Esophagus squamous epithelium (tissue), 5 donors: Measurements from ENCODE around the gene STARD7. TPM values are rescaled to one million over a fixed set of nuclear protein-coding genes. Genes with fewer than 3 reads are reported as not detected.

Experiments
- DNase-seq: peaks from one replicate; lab custom pipeline; 2025; lab: John Stamatoyannopoulos, UW
- H3K27ac ChIP-seq, 4 donors: fragments of 200-600 bp; sonication (generic); one replicate each; pipeline ENCODE4 v1.5.1; 2016 to 2019; ENCODE audit warnings: mild to moderate bottlenecking in 1 of 4
- H3K27me3 ChIP-seq, 4 donors: fragments of 200-600 bp; sonication (generic); 1 replicate in 3 of 4; 2 replicates in 1 of 4; pipeline versions ENCODE4 v1.5.1 to v1.6.0; 2017 to 2021; ENCODE audit warnings: antibody characterized with exemption in 1 of 4
- H3K36me3 ChIP-seq, 3 donors: fragments of 200-600 bp; sonication (generic); one replicate each; pipeline ENCODE4 v1.5.1; 2016 to 2019
- H3K4me1 ChIP-seq, 3 donors: fragments of 200-600 bp; sonication (generic); one replicate each; pipeline ENCODE4 v1.5.1; 2017 to 2019
- H3K4me3 ChIP-seq, 4 donors: fragments of 200-600 bp; sonication (generic); 1 replicate in 3 of 4; 2 replicates in 1 of 4; pipeline ENCODE4 v1.5.1; 2016 to 2019; ENCODE audit warnings: mild to moderate bottlenecking in 2 of 4, moderate library complexity in 1 of 4
- H3K9me3 ChIP-seq, 3 donors: fragments of 200-600 bp; sonication (generic); one replicate each; pipeline ENCODE4 v1.5.1; 2016 to 2019
- POLR2A ChIP-seq, 4 donors: fragments of 450-650 bp; IDR thresholded peaks; one replicate each; pipeline ENCODE4 v1.6.1; 2017; ENCODE audit warnings: antibody characterized with exemption in 4 of 4, mild to moderate bottlenecking in 4 of 4, moderate library complexity in 3 of 4
- WGBS, 2 donors: methylation state at CpG; one replicate each; pipeline ENCODE4 v1.1.5; 2018; 5-methylcytosine and 5-hydroxymethylcytosine counted together
- intact Hi-C: fragments of 100-400 bp; cut with DNase I; formaldehyde crosslinking; loops from one replicate; pipeline ENCODE4 v1.15.0; 2022
- total RNA-seq, 4 donors: library from RNA; depleted of rRNA; stranded (reverse); fragments of >200 nt; gene quantifications; one replicate each; pipeline ENCODE4 v1.1.0, GENCODE V29; 2016
- TF ChIP-seq, protein P1 (sequence below), 6 experiments: fragments of 450-650 bp in 4 of 6; fragments of 200-600 bp in 2 of 6; sonication (generic) in 2 of 6; IDR thresholded peaks; one replicate each; pipeline ENCODE4 v1.5.1; 2016 to 2019; ENCODE audit warnings: antibody characterized with exemption in 6 of 6, mild to moderate bottlenecking in 4 of 6, moderate library complexity in 4 of 6
- donor health status: DM: yes; HTN: yes; CAD: no.

Gene STARD7
- total RNA-seq, 4 donors from 2014 or later, result 84.2 to 137 (median 111) TPM

DNA sequence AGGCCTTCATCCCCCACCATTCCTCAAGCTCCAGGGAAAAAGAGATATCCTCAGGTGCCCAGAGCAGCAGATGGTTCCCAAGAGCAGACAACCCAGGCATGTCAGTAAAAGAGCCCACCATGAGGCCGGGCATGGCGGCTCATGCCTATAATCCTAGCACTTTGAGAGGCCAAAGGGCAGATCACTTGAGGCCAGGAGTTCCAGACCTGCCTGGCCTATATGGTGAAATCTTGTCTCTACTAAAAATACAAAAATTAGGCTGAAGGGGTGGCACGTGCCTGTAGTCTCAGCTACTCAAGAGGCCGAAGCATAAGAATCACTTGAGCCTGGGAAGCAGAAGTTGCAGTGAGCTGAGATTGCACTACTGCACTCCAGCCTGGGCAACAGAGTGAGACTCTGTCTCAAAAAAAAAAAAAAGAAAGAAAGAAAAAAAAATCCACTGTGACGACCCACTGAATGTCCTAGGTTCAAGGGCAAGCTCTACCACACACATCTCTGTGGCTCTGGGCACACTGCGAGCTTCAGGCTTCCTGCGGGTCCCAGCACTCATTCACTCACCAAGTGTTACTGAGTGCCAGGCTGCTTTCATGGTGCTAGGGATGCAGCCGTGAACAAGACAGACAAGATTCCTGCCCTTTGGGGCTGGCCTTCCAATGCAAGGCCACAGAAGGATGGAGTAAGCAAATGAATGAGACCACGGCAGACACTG is 56.9 kb downstream of the STARD7 start:
- H3K4me3 ChIP-seq, result no peak overlapping the region
- no peak overlapping the region for H3K27ac ChIP-seq
- H3K9me3 ChIP-seq, result no peaks in the 10 kb centered on the region
- TF ChIP-seq POLR2A (IDR thresholded peaks at IDR 0.05), result no peak
- TF ChIP-seq, protein P1, sequence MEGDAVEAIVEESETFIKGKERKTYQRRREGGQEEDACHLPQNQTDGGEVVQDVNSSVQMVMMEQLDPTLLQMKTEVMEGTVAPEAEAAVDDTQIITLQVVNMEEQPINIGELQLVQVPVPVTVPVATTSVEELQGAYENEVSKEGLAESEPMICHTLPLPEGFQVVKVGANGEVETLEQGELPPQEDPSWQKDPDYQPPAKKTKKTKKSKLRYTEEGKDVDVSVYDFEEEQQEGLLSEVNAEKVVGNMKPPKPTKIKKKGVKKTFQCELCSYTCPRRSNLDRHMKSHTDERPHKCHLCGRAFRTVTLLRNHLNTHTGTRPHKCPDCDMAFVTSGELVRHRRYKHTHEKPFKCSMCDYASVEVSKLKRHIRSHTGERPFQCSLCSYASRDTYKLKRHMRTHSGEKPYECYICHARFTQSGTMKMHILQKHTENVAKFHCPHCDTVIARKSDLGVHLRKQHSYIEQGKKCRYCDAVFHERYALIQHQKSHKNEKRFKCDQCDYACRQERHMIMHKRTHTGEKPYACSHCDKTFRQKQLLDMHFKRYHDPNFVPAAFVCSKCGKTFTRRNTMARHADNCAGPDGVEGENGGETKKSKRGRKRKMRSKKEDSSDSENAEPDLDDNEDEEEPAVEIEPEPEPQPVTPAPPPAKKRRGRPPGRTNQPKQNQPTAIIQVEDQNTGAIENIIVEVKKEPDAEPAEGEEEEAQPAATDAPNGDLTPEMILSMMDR (IDR thresholded peaks at IDR 0.05), result no peak
- no peaks in the 10 kb centered on the region for H3K27me3 ChIP-seq
- no peaks in the 10 kb centered on the region for H3K36me3 ChIP-seq
- peaks cover 7 to 24% (median 7%) of the 10 kb centered on the region in 3 donors for H3K4me1 ChIP-seq
- 89% methylated on average over 7 to 9 of the region's 9 CpGs for WGBS, 2 donors
- intact Hi-C loops, result no loop called here
- no peak for DNase-seq

DNA sequence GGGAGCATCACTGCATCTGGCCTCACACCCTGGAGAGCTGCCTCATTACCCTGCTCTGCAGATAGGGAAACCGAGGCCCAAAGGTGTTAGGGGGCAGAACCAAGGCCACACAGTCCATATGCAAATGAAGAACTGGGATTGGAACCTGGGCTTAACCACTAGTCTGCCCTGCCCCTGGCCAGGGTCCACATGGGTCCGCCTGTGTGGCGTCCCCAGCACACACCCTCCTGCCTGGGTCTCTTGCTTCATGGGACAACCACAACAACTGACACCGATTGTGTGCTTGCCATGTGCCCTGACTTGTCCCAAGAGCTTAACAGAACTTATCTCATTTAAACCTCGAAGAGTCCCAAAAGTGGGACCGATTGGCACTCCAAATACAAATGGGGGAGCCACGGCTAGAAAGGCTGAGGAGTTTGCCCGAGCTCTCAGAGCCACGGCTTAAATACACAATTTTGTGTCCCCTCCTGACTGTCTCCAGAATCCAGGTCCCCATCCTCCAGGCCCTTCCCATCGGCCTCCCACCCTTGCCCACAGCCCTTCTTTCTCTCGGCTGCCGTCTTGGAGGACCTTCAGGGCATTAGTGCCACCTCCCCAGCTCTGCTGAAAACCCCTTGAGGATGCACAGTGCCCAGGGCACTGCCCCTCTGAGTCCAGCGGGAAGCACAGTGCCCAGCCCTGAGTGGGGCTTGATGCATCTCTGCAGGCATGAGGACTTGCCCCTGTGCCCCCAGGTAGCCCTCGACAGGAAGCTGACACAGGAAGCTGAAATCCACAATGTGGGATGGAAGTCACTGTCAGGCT is 57.6 kb downstream of the STARD7 start:
- Histone ChIP-seq H3K4me1 (peaks cover 7 to 31% (median 7%) of the 10 kb centered on the region in 3 donors), H3K36me3 (no peaks in the 10 kb centered on the region), H3K4me3 (no peak overlapping the region), H3K9me3 (no peaks in the 10 kb centered on the region), H3K27ac (no peak overlapping the region), H3K27me3 (no peaks in the 10 kb centered on the region)
- 83 to 97% methylated on average over 9 to 11 of the region's 14 CpGs for WGBS, 2 donors
- TF ChIP-seq POLR2A (IDR thresholded peaks at IDR 0.05), result no peak
- TF ChIP-seq, protein P1 (IDR thresholded peaks at IDR 0.05), result no peak
- no peak for DNase-seq
- intact Hi-C loops, result no loop called here

DNA sequence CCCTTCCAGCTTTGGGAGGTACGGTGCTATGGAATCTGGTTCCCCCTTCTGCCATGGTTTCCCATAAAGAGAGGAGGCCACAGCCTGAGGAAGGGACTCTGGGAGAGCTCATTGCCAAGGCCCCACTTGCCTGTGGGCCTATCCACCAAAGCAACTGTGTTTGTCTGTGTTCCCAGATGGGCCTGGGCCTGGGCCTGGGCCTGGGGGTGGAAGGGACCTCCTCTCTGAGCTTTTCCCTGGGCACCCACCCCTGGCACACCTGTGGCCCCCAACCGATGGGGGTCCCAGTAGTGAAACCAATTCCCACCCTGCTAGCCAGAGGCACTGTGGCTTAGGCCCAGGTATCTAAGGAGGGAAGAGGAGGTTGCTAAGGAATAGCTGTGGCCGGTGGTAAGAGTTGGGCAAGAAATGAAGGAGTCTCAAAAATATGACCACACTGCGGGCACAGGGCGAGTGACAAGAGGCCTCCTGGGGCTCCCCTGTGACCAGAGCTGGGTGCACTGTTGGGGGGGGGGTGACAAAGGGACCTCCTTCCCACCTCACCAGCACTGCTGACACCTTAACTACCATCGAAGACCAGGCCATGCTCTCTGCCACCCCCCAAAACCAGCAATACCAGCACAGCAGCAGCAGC is 58.5 kb downstream of the STARD7 start:
- no peak for DNase-seq
- no peaks in the 10 kb centered on the region for H3K9me3 ChIP-seq
- H3K36me3 ChIP-seq, result no peaks in the 10 kb centered on the region
- H3K4me1 ChIP-seq, result peaks cover 7 to 40% (median 7%) of the 10 kb centered on the region in 3 donors
- H3K27me3 ChIP-seq, result no peaks in the 10 kb centered on the region
- TF ChIP-seq, protein P1 (IDR thresholded peaks at IDR 0.05), result no peak
- no peak for TF ChIP-seq POLR2A (IDR thresholded peaks at IDR 0.05)
- WGBS, 2 donors, result 88 to 100% methylated on average over 1 to 4 of the region's 6 CpGs
- intact Hi-C loops, result no loop called here
- no peak overlapping the region for H3K27ac ChIP-seq
- no peak overlapping the region for H3K4me3 ChIP-seq

DNA sequence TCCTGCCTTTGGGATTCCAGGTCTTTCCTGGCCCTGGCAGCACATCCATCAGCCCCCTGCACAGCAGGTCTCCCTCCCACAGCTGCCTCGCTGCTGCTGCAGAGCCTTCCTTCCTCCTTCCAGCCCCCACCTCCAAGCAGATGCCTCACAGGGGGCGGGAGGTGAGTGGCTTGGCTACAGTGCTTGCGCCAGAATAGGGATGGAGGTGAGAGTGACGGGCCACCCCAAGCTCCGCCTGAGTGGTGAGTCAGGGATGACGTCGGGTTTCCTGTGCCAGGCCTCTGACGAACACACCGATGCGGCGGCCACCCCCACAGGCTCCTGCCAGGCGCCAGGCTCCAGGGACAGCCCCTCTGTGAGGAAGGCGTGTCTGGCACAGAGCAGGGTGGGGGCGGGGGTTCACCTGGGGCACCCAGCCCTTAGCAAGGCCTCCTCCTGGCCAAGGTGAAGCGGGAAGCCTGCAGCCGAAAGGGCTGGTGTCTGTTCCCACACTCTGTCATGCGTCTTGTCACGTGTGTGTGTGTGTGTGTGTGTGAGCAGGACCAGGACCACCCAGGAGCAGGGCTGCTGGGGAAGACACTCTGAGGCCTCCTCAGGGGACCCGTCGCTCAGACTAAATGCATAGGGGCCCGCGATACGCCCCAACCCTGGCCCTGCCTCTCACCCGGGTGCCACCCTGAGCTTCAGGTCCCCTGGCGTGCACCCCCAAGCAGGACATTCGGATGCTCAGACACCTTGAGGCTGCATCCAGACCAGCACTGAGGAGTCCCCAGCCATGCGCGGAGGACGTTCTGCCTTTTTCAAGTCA is 60.0 kb downstream of the STARD7 start:
- H3K27me3 ChIP-seq, result no peaks in the 10 kb centered on the region
- peak in 2 of 4 donors; percentile 16 to 56 for TF ChIP-seq POLR2A (IDR thresholded peaks at IDR 0.05)
- TF ChIP-seq, protein P1 (IDR thresholded peaks at IDR 0.05), result no peak
- peak; percentile 52 for DNase-seq
- 38 to 81% methylated on average over 5 to 6 of the region's 29 CpGs for WGBS, 2 donors
- H3K27ac ChIP-seq, result peak overlapping the region; percentile 13 to 47 (median 34)
- no peaks in the 10 kb centered on the region for H3K36me3 ChIP-seq
- intact Hi-C loops, result no loop called here
- peak overlapping the region in 1 of 4 donors; percentile 36 for H3K4me3 ChIP-seq
- H3K9me3 ChIP-seq, result no peaks in the 10 kb centered on the region
- H3K4me1 ChIP-seq, result peaks cover 16 to 55% (median 16%) of the 10 kb centered on the region in 3 donors
